HCT116 (cell line): Measurements from ENCODE around the gene LRRC75A. TPM values are rescaled to one million over a fixed set of nuclear protein-coding genes. Genes with fewer than 3 reads are reported as not detected.
"Not testable (repeated sequence)": the region's sequence is repeated elsewhere in the genome, so short reads cannot be mapped to it uniquely, and the experiment has no call there.

ENCODE experiments used
- ATAC-seq: fragments of 200-7000 bp; cut with Tn5 transposase; 2 replicates; pipeline ENCODE4 v1.9.1; 2020; ENCODE audit warnings: mild to moderate bottlenecking, moderate library complexity
- BruUV-seq: library from RNA; stranded (reverse); fragments of 400-500 nt; replicated peaks from 2 replicates; lab custom pipeline; 2021; lab: Mats Ljungman, UMichigan
- CTCF ChIA-PET: fragments of 300-600 bp; sonication (Branson Sonifier 250); formaldehyde crosslinking; loops from one replicate; lab custom pipeline; 2021; ENCODE audit warnings: antibody characterized with exemption; lab: Charles Lee
- POLR2A ChIA-PET: fragments of 300-600, 350-600 bp; sonication (Branson Sonifier 250); formaldehyde crosslinking; loops from one replicate; lab custom pipeline; 2021; ENCODE audit warnings: antibody characterized with exemption; lab: Charles Lee
- RAD21 ChIA-PET, 2 experiments: fragments of 300-600 bp; sonication (Branson Sonifier 250); formaldehyde crosslinking; loops; one replicate each; lab custom pipeline; 2023; ENCODE audit warnings: low total read pairs in 2 of 2; ENCODE audit not compliant: uncharacterized antibody in 2 of 2, unreplicated experiment in 2 of 2, low non-redundant PET in 1 of 2; lab: Charles Lee
- DNase-seq: peaks from one replicate; pipeline ENCODE4 v3.0.0-alpha.2; 2010; ENCODE audit warnings: low read depth, low spot score
- H2AFZ ChIP-seq: fragments of 200-600 bp; shearing (Covaris generic), sonication (generic); 2 replicates; pipeline ENCODE4 v1.6.1; 2017; ENCODE audit warnings: low read depth, mixed run types, mixed read lengths, antibody characterized with exemption, low read length; ENCODE audit not compliant: poor library complexity, severe bottlenecking
- H3K27ac ChIP-seq: 2 replicates; pipeline ENCODE4 v1.5.1; 2012; ENCODE audit warnings: low read depth, low read length
- H3K27me3 ChIP-seq: fragments of 200-600 bp; sonication (generic); 2 replicates; pipeline ENCODE4 v1.6.1; 2016; ENCODE audit warnings: mixed run types, low read length, mixed read lengths; ENCODE audit not compliant: insufficient read depth
- H3K36me3 ChIP-seq, 2 experiments: fragments of 200-500 bp in 1 of 2; fragments of 200-600 bp in 1 of 2; sonication (Bioruptor generic) in 1 of 2; sonication (generic) in 1 of 2; 2 replicates each; pipeline versions ENCODE4 v1.5.1 to v1.6.1; 2014 to 2016; ENCODE audit warnings: low read length in 2 of 2, inconsistent platforms in 1 of 2, mixed read lengths in 1 of 2, mixed run types in 1 of 2; ENCODE audit not compliant: insufficient read depth in 2 of 2, control insufficient read depth in 1 of 2
- H3K4me1 ChIP-seq, 2 experiments: fragments of 200-600 bp in 1 of 2; sonication (generic) in 1 of 2; 2 replicates each; pipeline versions ENCODE4 v1.5.1 to v1.6.1; 2012 to 2017; ENCODE audit warnings: low read length in 2 of 2, inconsistent platforms in 1 of 2, mild to moderate bottlenecking in 1 of 2, mixed read lengths in 1 of 2, mixed run types in 1 of 2, moderate library complexity in 1 of 2; ENCODE audit not compliant: insufficient read depth in 2 of 2, control insufficient read depth in 1 of 2
- H3K4me2 ChIP-seq: fragments of 200-600 bp; sonication (generic); 2 replicates; pipeline ENCODE4 v1.6.1; 2017; ENCODE audit warnings: mixed run types, low read length, mixed read lengths
- H3K4me3 ChIP-seq, 2 experiments: fragments of 200-600 bp in 1 of 2; sonication (generic) in 1 of 2; replicated peaks in 1 of 2; 2 replicates each; pipeline ENCODE4 v1.5.1; 2011 to 2016; ENCODE audit warnings: low read length in 2 of 2, control low read depth in 1 of 2, low read depth in 1 of 2, mild to moderate bottlenecking in 1 of 2, mixed read lengths in 1 of 2, mixed run types in 1 of 2
- H3K79me2 ChIP-seq: fragments of 200-600 bp; sonication (generic); 2 replicates; pipeline ENCODE4 v1.6.1; 2017; ENCODE audit warnings: mild to moderate bottlenecking, mixed run types, low read length, moderate library complexity, mixed read lengths; ENCODE audit not compliant: insufficient read depth
- H3K9ac ChIP-seq: fragments of 200-600 bp; sonication (generic); 2 replicates; pipeline ENCODE4 v1.6.1; 2016; ENCODE audit warnings: low read length, mixed read lengths
- H3K9me2 ChIP-seq: fragments of 200-600 bp; sonication (generic), shearing (Covaris generic); 2 replicates; pipeline ENCODE4 v1.6.1; 2017; ENCODE audit warnings: mixed run types, mild to moderate bottlenecking, moderate library complexity; ENCODE audit not compliant: insufficient read depth
- H3K9me3 ChIP-seq, 2 experiments: fragments of 200-500 bp in 1 of 2; fragments of 200-600 bp in 1 of 2; sonication (Bioruptor generic) in 1 of 2; sonication (generic) in 1 of 2; 2 replicates each; pipeline ENCODE4 v1.6.1; 2014 to 2017; ENCODE audit warnings: low read length in 2 of 2, mixed read lengths in 2 of 2, inconsistent platforms in 1 of 2, low read depth in 1 of 2, mild to moderate bottlenecking in 1 of 2, mixed run types in 1 of 2, moderate library complexity in 1 of 2; ENCODE audit not compliant: control insufficient read depth in 1 of 2, insufficient read depth in 1 of 2
- H4K20me1 ChIP-seq: fragments of 200-600 bp; sonication (generic), shearing (Covaris generic); 2 replicates; pipeline ENCODE4 v1.6.1; 2017; ENCODE audit warnings: mixed run types, mild to moderate bottlenecking, moderate library complexity; ENCODE audit not compliant: insufficient read depth
- ATF3 ChIP-seq: IDR thresholded peaks from 2 replicates; pipeline ENCODE4 v1.6.1; 2012
- CEBPB ChIP-seq: IDR thresholded peaks from 2 replicates; pipeline ENCODE4 v1.6.1; 2012; ENCODE audit warnings: low read depth
- CTCF ChIP-seq, 3 experiments: fragments of 200-600 bp in 1 of 3; sonication (generic) in 1 of 3; IDR thresholded peaks in 2 of 3; conservative IDR thresholded peaks in 1 of 3; 2 replicates each; pipeline ENCODE4 v1.5.1; 2012 to 2017; ENCODE audit warnings: low read depth in 2 of 3, low read length in 2 of 3, antibody characterized with exemption in 1 of 3, borderline replicate concordance in 1 of 3, control low read depth in 1 of 3, mild to moderate bottlenecking in 1 of 3, mixed read lengths in 1 of 3, mixed run types in 1 of 3, moderate library complexity in 1 of 3; ENCODE audit not compliant: insufficient read depth in 1 of 3
- JUND ChIP-seq: IDR thresholded peaks from 2 replicates; pipeline ENCODE4 v1.6.1; 2012
- MAX ChIP-seq: IDR thresholded peaks from 2 replicates; pipeline ENCODE4 v1.6.1; 2012
- RAD21 ChIP-seq: IDR thresholded peaks from 2 replicates; pipeline ENCODE4 v1.6.1; 2012; ENCODE audit warnings: low read depth, mild to moderate bottlenecking
- REST ChIP-seq: IDR thresholded peaks from 2 replicates; pipeline ENCODE4 v1.6.1; 2012; ENCODE audit warnings: low read depth
- SRF ChIP-seq: IDR thresholded peaks from 2 replicates; pipeline ENCODE4 v1.6.1; 2012; ENCODE audit warnings: low read depth
- TCF7L2 ChIP-seq: IDR thresholded peaks from 2 replicates; pipeline ENCODE4 v1.7.0; 2011; ENCODE audit warnings: borderline replicate concordance, inconsistent platforms; ENCODE audit not compliant: insufficient read depth, insufficient read length; ENCODE audit errors: extremely low read depth
- intact Hi-C: fragments of 100-400 bp; cut with micrococcal nuclease; formaldehyde crosslinking; loops from 2 replicates; pipeline ENCODE4 v1.10.0; 2022
- total RNA-seq: library from RNA; stranded (reverse); gene quantifications from one replicate; pipeline ENCODE4 v1.2.1, GENCODE V29; 2021; ENCODE audit not compliant: unreplicated experiment

LRRC75A gene
- total RNA-seq, 1 experiment from 2014 or later, result 2.3 TPM

- RAD21 ChIA-PET, H3K9me3 ChIP-seq, H3K4me2 ChIP-seq, H3K4me1 ChIP-seq, ATAC-seq, H2AFZ ChIP-seq, H3K9me2 ChIP-seq, H3K9ac ChIP-seq, H3K36me3 ChIP-seq, H3K4me3 ChIP-seq, BruUV-seq, intact Hi-C loops, DNase-seq, H3K27ac ChIP-seq, H3K79me2 ChIP-seq, H3K27me3 ChIP-seq, H4K20me1 ChIP-seq: not testable (repeated sequence)
- ChIA-PET POLR2A (interaction anchor here (1.1 kb wide), 1 partner anchor 23 kb away, joined by 3 read pairs; the partner anchor contains the start of gene UBB), CTCF (interaction anchor here (1.6 kb wide), 1 partner anchor 17 kb away, joined by 3 read pairs; no protein-coding TSS in a partner anchor)
Observed at GRCh38 chr17:16403847-16404246, 88.1 kb downstream of the LRRC75A start.

- DNase-seq, result no peak
- ChIA-PET POLR2A (no interaction called here), CTCF (no interaction called here), RAD21 (interaction anchor here in 1 of 2 experiments (1.0 kb wide), 1 partner anchor 11 kb away, joined by 3 read pairs; no protein-coding TSS in a partner anchor)
- no peaks in the 10 kb centered on the region for H3K79me2 ChIP-seq
- peaks cover 3 to 5% of the 10 kb centered on the region in 2 experiments; a peak in 2 of 4 replicates for H3K4me1 ChIP-seq
- H3K9me2 ChIP-seq, result no peaks in the 10 kb centered on the region
- intact Hi-C loops, result no loop called here
- H3K36me3 ChIP-seq, result no peaks in the 10 kb centered on the region
- H3K9ac ChIP-seq, result no peak overlapping the region
- BruUV-seq, result no TSS peak
- TF ChIP-seq REST, result no peak
- TF ChIP-seq RAD21, result no peak
- TF ChIP-seq CTCF (IDR thresholded peaks at IDR 0.05 in 2 of 3, conservative IDR thresholded peaks at IDR 0.05 in 1 of 3; ENCODE audit: borderline replicate concordance in 1 of 3, insufficient read depth in 1 of 3, low read depth in 2 of 3, low read length in 2 of 3), result no peak
- no peak for TF ChIP-seq ATF3
- TF ChIP-seq TCF7L2, result no peak
- no peak for TF ChIP-seq JUND
- no peak for TF ChIP-seq MAX
- TF ChIP-seq CEBPB, result no peak
- TF ChIP-seq SRF, result no peak
- no peaks in the 10 kb centered on the region for H4K20me1 ChIP-seq
- no peak overlapping the region for H3K4me2 ChIP-seq
- no peak overlapping the region for H3K4me3 ChIP-seq
- H3K27ac ChIP-seq, result no peak overlapping the region
- no peak for ATAC-seq
- no peak overlapping the region for H2AFZ ChIP-seq
- H3K27me3 ChIP-seq, result no peaks in the 10 kb centered on the region
- no peaks in the 10 kb centered on the region for H3K9me3 ChIP-seq
Observed at GRCh38 chr17:16398270-16399267, 93.4 kb downstream of the LRRC75A start.
